ENCODE measurements around the gene TRAF3.

TRAF3 gene, protein sequence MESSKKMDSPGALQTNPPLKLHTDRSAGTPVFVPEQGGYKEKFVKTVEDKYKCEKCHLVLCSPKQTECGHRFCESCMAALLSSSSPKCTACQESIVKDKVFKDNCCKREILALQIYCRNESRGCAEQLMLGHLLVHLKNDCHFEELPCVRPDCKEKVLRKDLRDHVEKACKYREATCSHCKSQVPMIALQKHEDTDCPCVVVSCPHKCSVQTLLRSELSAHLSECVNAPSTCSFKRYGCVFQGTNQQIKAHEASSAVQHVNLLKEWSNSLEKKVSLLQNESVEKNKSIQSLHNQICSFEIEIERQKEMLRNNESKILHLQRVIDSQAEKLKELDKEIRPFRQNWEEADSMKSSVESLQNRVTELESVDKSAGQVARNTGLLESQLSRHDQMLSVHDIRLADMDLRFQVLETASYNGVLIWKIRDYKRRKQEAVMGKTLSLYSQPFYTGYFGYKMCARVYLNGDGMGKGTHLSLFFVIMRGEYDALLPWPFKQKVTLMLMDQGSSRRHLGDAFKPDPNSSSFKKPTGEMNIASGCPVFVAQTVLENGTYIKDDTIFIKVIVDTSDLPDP

DNA sequence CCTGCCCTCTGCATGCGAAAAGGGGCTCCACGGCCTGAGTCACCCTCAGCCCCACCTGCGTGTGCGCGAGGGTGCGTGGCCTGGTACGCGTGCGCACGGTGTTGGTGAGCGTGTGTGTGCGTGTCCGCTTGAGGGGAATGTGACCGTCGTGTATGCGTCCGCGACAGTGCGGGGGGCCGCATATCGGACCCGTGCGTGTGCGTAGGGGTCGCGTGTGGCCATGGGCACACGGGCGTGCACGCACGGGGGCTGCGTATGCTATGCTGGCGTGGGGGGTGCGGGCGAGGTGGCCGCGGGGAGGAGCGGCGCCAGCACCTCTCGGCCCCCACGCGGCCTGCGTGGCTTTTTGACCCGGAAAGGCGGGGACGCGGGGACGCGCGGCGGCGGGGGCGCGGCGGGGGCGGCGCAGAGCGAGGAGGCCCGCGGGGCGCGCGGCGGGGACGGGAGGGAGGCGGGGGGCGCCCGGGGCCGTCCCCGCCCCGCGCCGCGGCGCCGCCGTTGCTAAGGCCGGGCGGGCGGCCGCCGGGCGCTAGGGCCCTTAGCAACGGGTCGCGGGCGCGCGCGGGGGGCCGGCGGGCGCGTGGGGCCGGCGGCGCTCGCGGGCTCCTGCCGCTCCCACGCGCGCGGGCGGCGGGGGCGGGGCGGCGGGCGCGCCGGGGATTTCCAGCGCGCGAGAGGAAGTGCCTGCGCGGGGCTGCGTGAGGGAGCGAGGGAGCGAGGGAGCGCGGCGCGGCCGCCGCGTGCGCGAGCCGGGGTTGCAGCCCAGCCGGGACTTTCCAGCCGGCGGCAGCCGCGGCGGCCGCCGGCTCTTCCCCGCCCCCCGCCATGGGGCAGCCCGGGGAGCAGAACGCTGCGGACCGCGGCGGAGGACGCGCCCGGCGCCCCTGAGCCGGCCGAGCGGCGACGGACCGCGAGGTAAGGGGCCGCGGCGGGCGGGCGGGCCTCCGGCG lies at the start of gene TRAF3:
Gene TRAF3 (plus strand): TSS at position 689 of the 950 bp plus-strand sequence. CDS start 92,753 bp downstream, outside the sequence.
- peaks cover 7% of the 10 kb centered on the region for H3K36me3 Mint-ChIP-seq
- DNase-seq (ENCODE audit: low spot score in 2 of 2), result peak; percentile 82 to 90
- no peaks in the 10 kb centered on the region for H3K27me3 Mint-ChIP-seq
- no peaks in the 10 kb centered on the region for H3K9me3 Mint-ChIP-seq
- H3K4me3 Mint-ChIP-seq, result peak within 1 kb of the TSS; percentile 96
- peaks cover 51% of the 10 kb centered on the region for H3K4me1 Mint-ChIP-seq
- peak within 1 kb of the TSS; percentile 98 for H3K27ac Mint-ChIP-seq
- peak; percentile 67 for ATAC-seq (ENCODE audit: low read depth)

DNA sequence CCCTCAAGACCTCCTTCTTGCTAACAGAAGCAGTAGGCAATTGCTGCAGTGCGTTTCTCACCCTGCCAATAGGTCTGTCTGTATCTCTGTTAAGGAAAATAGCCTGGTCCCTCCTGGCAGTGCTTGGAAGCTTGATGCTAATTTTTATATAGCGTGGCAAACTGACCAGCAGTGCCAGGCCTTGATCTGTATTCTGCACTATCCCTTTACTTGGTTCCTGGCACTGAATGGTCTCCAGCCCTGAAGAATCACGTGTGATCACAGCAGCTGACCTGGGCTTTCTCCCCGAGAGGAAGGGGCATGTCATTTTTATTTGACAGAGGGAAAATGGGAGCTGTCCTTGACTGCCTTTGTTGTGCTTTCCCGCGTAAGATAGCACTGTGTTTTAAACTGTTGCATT lies 48.7 kb upstream of the TRAF3 start:
- no peak for ATAC-seq (ENCODE audit: low read depth)
- Mint-ChIP-seq H3K27me3 (no peaks in the 10 kb centered on the region), H3K27ac (no peak overlapping the region), H3K9me3 (no peaks in the 10 kb centered on the region), H3K4me1 (no peaks in the 10 kb centered on the region), H3K36me3 (peaks cover 45% of the 10 kb centered on the region), H3K4me3 (no peak overlapping the region)
- DNase-seq (ENCODE audit: low spot score in 2 of 2), result no peak

DNA sequence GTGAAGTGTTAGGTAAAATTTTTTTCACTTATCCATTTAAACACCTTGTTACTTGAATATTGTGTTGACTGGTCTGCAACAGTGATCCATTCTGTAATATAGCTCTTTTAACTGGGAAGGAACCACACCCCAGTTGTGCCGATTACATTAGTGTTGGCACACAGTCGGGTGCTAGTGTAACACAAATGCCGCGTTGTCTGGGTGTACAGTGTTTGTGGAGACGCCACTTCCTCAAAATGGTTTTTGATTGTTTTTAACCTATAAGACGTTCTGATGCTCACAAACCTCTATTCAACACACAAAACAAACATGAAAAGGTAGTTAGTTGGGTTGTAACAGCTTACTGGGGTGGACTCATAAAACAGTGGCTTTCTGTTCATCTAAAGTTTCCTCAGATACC lies 48.0 kb upstream of the TRAF3 start:
- H3K36me3 Mint-ChIP-seq, result peaks cover 41% of the 10 kb centered on the region
- ATAC-seq (ENCODE audit: low read depth), result no peak
- no peak overlapping the region for H3K27ac Mint-ChIP-seq
- no peak overlapping the region for H3K4me3 Mint-ChIP-seq
- no peaks in the 10 kb centered on the region for H3K4me1 Mint-ChIP-seq
- no peaks in the 10 kb centered on the region for H3K9me3 Mint-ChIP-seq
- H3K27me3 Mint-ChIP-seq, result no peaks in the 10 kb centered on the region
- no peak for DNase-seq (ENCODE audit: low spot score in 2 of 2)

DNA sequence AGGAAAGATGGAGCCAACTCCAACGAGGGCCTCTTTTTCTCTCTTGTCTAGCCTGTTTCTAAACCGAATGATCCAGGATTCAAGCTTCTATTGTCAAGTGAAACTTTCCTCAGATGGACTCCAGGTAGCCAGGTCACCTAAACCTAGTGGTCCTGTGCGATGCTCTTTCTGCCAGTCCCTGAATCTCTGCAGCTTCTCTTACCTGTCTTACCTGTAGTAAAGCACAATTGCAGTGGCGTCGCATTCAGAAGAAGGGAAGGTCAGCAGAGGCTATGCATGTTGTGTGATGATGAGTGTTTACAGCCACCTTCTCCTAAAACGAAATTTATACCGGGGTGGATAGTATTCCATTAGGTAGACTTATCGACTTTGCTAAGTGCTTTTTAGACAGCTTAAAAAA lies 47.4 kb upstream of the TRAF3 start:
- H3K9me3 Mint-ChIP-seq, result no peaks in the 10 kb centered on the region
- no peak for ATAC-seq (ENCODE audit: low read depth)
- H3K4me3 Mint-ChIP-seq, result no peak overlapping the region
- DNase-seq (ENCODE audit: low spot score in 2 of 2), result no peak
- H3K36me3 Mint-ChIP-seq, result peaks cover 41% of the 10 kb centered on the region
- H3K4me1 Mint-ChIP-seq, result no peaks in the 10 kb centered on the region
- H3K27me3 Mint-ChIP-seq, result no peaks in the 10 kb centered on the region
- H3K27ac Mint-ChIP-seq, result no peak overlapping the region

DNA sequence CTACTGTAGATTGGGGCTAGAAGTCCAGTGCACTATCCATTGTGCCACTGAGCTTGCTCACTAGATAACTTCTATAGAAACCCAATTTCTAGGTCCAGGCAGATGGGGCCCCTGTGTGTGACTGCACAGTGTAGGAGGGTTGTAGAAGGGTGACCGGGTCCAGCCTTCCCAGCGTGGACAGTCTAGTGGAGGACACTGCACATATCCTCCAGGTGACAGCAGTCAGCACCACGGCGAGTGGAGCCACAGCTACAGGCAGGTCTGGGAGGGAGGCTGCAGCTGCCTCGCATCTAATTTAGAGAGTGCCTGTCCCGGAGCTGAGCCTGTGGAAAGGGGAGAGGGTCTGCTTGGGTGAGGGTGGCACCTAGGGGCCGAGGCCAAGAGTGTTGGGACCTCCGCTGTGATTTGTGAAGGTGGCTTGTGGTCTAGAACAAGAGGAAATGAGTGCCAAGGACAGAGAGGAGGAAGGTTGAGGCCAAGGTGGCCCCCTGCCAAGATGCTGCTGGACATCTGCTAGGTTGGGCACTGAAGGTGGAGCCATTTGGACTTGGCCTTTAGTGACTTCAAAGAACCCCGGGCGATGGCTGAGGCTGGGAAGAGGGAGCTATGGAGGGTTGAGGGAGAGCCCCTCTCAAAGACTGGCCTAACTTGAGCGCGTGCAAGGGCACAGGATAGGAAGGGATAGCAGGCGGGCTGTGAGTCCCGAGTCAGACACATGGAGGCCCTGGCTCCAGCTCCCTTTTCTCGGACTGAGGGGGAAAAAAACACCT lies 46.0 kb upstream of the TRAF3 start:
- Mint-ChIP-seq H3K4me3 (no peak overlapping the region), H3K9me3 (no peaks in the 10 kb centered on the region), H3K27ac (peak overlapping the region; percentile 62), H3K36me3 (peaks cover 34% of the 10 kb centered on the region), H3K27me3 (no peaks in the 10 kb centered on the region), H3K4me1 (no peaks in the 10 kb centered on the region)
- ATAC-seq (ENCODE audit: low read depth) (no peak), DNase-seq (ENCODE audit: low spot score in 2 of 2) (no peak)

DNA sequence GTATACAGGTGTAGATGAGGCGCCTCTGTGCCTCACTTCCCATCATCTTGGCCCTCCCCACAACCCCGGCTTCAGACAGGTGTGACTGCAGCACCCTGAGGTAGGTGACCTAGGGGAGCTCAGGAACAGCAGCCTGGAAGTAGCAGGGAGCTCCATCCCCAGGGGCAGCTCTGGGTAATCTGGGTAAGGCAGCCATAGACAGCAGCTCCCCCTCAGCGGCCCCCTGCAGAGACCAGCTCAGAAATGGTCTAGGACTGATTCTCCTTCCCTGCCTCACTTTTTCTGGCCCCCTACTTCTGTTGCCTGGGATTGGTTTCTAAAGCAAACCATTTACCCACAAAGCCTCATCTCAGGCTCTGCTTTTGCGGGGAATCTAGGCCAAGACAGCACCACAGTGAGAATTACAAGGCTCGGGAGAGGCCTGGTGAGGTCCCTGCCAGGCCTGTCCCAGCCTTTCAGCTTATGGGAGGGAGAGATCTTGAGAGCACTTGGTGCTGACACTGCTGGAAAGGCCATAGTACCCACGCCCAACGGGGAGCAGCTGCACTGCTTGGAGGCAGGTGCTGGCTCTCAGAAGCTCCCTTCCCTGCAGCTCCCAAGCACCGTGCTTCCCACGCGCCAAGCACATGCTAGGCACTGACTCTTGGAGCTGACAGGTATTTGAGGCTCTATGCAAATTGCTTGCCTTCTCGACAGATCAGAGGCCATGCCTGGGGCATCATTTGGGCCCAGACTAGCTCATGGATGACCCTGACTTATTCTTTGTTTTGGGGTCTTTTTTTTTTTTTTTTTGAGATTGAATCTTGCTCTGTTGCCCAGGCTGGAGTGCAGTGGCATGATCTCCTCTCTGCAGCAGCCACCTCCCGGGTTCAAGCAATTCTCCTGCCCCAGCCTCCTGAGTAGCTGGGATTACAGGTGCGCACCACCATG lies 45.1 kb upstream of the TRAF3 start:
- no peak overlapping the region for H3K4me3 Mint-ChIP-seq
- no peak for DNase-seq (ENCODE audit: low spot score in 2 of 2)
- peaks cover 27% of the 10 kb centered on the region for H3K36me3 Mint-ChIP-seq
- no peak overlapping the region for H3K27ac Mint-ChIP-seq
- no peaks in the 10 kb centered on the region for H3K9me3 Mint-ChIP-seq
- no peaks in the 10 kb centered on the region for H3K27me3 Mint-ChIP-seq
- no peak for ATAC-seq (ENCODE audit: low read depth)
- no peaks in the 10 kb centered on the region for H3K4me1 Mint-ChIP-seq

DNA sequence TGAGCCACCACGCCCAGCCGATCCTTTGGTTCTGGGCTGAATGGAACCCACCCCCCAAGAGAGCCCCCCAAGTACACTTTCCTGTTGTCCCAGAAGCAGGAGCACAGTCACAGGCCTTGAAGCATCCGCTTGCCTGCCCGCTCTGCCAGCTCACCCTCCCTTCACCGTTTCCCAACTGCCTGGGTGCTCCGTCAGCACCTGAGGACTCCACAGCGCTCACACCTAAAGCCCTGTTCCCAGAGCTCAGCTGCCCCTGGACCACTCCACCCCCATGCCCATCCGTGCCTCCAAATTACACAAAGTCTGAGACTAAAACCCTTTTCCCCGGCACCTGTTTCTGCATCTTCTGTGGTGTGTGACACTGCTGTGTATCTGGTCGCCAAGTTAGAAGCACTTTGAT lies 44.3 kb upstream of the TRAF3 start:
- Mint-ChIP-seq H3K27me3 (no peaks in the 10 kb centered on the region), H3K4me1 (no peaks in the 10 kb centered on the region), H3K27ac (peak overlapping the region; percentile 24), H3K36me3 (peaks cover 23% of the 10 kb centered on the region), H3K4me3 (no peak overlapping the region), H3K9me3 (no peaks in the 10 kb centered on the region)
- ATAC-seq (ENCODE audit: low read depth), result no peak
- DNase-seq (ENCODE audit: low spot score in 2 of 2), result no peak

DNA sequence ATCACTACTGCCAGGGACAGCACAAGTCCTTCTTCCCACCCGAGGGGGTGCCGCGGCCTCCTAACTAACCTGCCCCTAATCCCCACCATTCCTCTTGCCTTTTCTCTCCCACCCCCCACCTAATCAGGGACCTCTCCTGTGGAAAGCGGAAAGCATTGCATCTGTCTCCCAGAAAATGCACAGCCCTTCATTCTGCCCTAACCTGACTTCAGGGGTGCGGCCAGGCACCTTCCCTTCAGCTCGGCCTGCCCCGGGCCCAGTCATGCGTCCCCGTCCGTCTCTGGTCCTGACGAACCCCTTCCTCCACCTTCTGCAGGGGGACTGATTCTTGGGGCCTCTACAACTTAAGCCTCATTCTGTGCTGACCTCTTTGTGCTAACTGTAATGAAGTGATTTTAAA lies 43.9 kb upstream of the TRAF3 start:
- Mint-ChIP-seq H3K9me3 (no peaks in the 10 kb centered on the region), H3K4me1 (no peaks in the 10 kb centered on the region), H3K36me3 (peaks cover 23% of the 10 kb centered on the region), H3K27ac (peak overlapping the region; percentile 24), H3K27me3 (no peaks in the 10 kb centered on the region), H3K4me3 (no peak overlapping the region)
- DNase-seq (ENCODE audit: low spot score in 2 of 2) (no peak), ATAC-seq (ENCODE audit: low read depth) (no peak)

DNA sequence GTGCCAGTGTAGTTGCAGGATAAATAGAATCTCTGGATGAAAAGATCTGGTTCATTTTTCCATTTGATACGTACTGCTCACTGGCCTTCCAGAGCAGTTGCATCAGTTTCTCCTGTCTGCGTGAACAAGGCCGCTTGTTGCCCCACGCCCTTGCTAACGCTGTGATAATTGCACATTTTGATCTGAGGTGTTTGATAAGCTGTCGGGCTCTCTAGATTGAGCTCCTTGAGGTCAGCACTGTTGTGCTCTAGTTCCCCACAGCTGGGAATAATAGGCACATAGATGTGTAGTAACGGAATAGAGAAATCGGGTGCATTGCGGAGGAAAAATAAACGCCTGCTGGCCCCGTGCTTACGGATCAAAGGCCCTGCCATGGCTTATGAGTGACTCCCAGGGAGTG lies 42.8 kb upstream of the TRAF3 start:
- ATAC-seq (ENCODE audit: low read depth), result no peak
- H3K36me3 Mint-ChIP-seq, result peaks cover 21% of the 10 kb centered on the region
- no peak for DNase-seq (ENCODE audit: low spot score in 2 of 2)
- H3K27me3 Mint-ChIP-seq, result no peaks in the 10 kb centered on the region
- H3K4me1 Mint-ChIP-seq, result no peaks in the 10 kb centered on the region
- no peaks in the 10 kb centered on the region for H3K9me3 Mint-ChIP-seq
- no peak overlapping the region for H3K4me3 Mint-ChIP-seq
- H3K27ac Mint-ChIP-seq, result peak overlapping the region; percentile 42

DNA sequence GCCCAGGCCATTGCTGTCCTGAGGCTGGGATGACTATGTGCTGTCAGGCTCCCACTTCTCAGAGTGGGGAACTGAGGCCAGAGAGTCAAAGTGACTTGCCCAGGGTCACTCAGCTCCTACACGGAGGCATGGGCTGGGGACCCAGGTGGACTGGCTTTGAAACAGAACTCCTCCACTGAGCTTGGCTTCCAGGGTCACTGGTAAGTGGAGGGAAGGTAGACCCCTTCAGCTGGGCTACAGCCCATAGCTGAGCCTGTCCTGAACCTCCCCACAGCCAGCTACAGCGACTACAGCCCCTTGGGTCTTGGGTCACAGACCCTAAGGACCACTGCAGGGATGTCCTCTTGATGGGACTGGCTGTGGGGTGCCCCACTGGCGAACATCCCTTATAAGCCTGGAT lies 40.3 kb upstream of the TRAF3 start:
- H3K36me3 Mint-ChIP-seq, result peaks cover 12% of the 10 kb centered on the region
- H3K4me1 Mint-ChIP-seq, result no peaks in the 10 kb centered on the region
- no peak overlapping the region for H3K27ac Mint-ChIP-seq
- ATAC-seq (ENCODE audit: low read depth), result no peak
- no peaks in the 10 kb centered on the region for H3K9me3 Mint-ChIP-seq
- H3K4me3 Mint-ChIP-seq, result no peak overlapping the region
- no peak for DNase-seq (ENCODE audit: low spot score in 2 of 2)
- H3K27me3 Mint-ChIP-seq, result no peaks in the 10 kb centered on the region

DNA sequence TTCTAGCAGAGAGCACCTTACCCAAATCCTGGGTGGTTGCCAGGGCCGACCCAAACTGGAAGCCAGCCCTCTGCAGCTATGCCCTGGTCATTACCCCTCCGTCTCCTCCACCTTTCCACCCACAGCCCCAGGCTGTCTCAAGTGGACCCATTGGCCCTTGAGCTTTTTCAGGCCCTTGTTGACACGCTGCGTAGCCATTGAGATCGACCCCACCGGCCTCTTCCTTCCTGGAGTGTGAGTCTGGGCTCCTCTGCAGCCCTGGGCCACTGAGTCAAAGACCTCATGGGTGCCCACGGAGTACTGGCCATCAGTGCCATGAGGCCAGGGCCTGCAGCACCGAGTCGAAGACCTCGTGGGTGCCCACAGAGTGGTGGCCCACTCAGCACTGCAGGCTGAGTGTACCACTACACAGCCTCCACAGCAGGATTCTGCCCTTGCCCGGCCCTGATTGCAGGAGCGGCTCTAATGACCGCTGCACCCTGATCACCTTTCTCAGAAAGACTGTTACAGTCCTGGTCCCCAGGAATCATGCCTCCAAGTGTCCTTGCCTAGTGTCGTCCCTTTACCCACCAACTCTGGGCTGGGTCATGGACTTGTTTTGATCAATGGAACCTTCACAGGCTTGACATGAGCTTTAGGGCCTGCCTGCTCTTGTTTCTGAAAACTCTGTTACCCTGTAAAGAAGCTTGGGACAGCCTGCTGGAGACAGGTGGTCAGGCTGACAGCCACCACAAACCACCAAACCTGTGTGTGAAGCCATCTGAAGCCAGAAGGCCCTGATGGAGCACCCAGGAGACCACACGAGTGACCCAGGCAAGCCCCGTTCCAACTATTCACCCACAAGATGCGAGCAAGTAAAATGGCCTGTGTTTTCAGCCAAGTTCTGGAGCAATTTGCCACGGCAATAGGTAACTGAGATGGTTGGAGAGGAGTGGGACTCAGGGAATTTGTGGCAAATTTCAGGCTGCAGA lies 39.6 kb upstream of the TRAF3 start:
- Mint-ChIP-seq H3K4me1 (no peaks in the 10 kb centered on the region), H3K27ac (no peak overlapping the region), H3K36me3 (peaks cover 12% of the 10 kb centered on the region), H3K27me3 (no peaks in the 10 kb centered on the region), H3K4me3 (no peak overlapping the region), H3K9me3 (no peaks in the 10 kb centered on the region)
- ATAC-seq (ENCODE audit: low read depth), result no peak
- DNase-seq (ENCODE audit: low spot score in 2 of 2), result no peak
